ENCODE results near the gene GPNMB. TPM values are rescaled to one million over a fixed set of nuclear protein-coding genes. Genes with fewer than 3 reads are reported as not detected.

GPNMB gene
- total and polyA plus RNA-seq, 2 of the 4 experiments (the other 2 are of a cell fraction) = under 0.01 to 0.14 TPM

- Histone ChIP-seq H4K8ac (ENCODE audit: low read depth in 2 of 2, low read length in 2 of 2) (no peak overlapping the region), H3K27ac (ENCODE audit: insufficient read depth, low read length) (no peak overlapping the region), H2BK15ac (ENCODE audit: low read depth, low read length) (no peak overlapping the region), H3K56ac (ENCODE audit: extremely low read depth, insufficient read depth, low read length) (no peak overlapping the region), H3K36me3 (ENCODE audit: control insufficient read depth, insufficient read depth, low read length) (no peaks in the 10 kb centered on the region), H2AFZ (replicated peaks; ENCODE audit: low read length, poor library complexity) (no peak overlapping the region), H3K4me3 (ENCODE audit: insufficient read depth, low read depth, low read length) (no peak overlapping the region), H3K27me3 (ENCODE audit: control insufficient read depth, insufficient read depth, low read length) (peaks cover 5% of the 10 kb centered on the region), H3K9me3 (ENCODE audit: control insufficient read depth, insufficient read depth, low read length) (no peaks in the 10 kb centered on the region), H3K9me1 (ENCODE audit: insufficient read depth, low read length) (no peaks in the 10 kb centered on the region), H2AK9ac (replicated peaks; ENCODE audit: low read depth, low read length, poor library complexity) (no peak overlapping the region), H2BK120ac (ENCODE audit: low read depth, low read length) (no peak overlapping the region), H4K91ac (ENCODE audit: insufficient read depth, low read depth, low read length) (no peak overlapping the region), H4K5ac (ENCODE audit: low read depth, low read length) (no peak overlapping the region), H3K18ac (ENCODE audit: low read depth, low read length) (no peak overlapping the region), H3K14ac (replicated peaks; ENCODE audit: low read depth, low read length) (no peak overlapping the region), H2AK5ac (ENCODE audit: low read depth, low read length) (no peak overlapping the region), H2BK5ac (ENCODE audit: low read depth, low read length, poor library complexity, severe bottlenecking) (no peak overlapping the region), H2BK20ac (ENCODE audit: low read depth, low read length) (no peak overlapping the region), H3K4me2 (ENCODE audit: low read depth, low read length) (peak overlapping the region; percentile 51; the same call in 1 of the 2 replicates), H3K23ac (ENCODE audit: low read depth, low read length) (no peak overlapping the region), H3K9ac (ENCODE audit: low read depth, low read length) (no peak overlapping the region), H4K20me1 (ENCODE audit: insufficient read depth, low read length) (no peaks in the 10 kb centered on the region), H3K79me1 (ENCODE audit: low read depth in 1 of 2, low read length in 2 of 2) (no peaks in the 10 kb centered on the region), H3K4me1 (ENCODE audit: control insufficient read depth, insufficient read depth, low read length) (no peaks in the 10 kb centered on the region), H3K4ac (ENCODE audit: low read depth, low read length) (no peak overlapping the region)
- WGBS, 2 experiments (ENCODE audit: extremely low coverage in 2 of 2, insufficient read length in 1 of 2) = 83% methylated on average over 1 of the region's 9 CpGs; no CpG with 5 or more reads in 1 of the 2 experiments
- intact Hi-C loops (cut with micrococcal nuclease) (loop anchor here (5.0 kb wide), 1 partner anchor 32 kb away; no protein-coding TSS in a partner anchor), in situ Hi-C loops (cut with MboI; ENCODE audit: low sequenced_read_pairs) (no loop called here), dilution Hi-C loops (cut with HindIII; ENCODE audit: low sequenced_read_pairs, unreplicated experiment) (no loop called here)
- CTCF ChIA-PET = no interaction called here
- TF ChIP-seq ELK1 (IDR thresholded peaks at IDR 0.05; ENCODE audit: borderline replicate concordance, low read depth, low read length) (no peak), FOS (IDR thresholded peaks at IDR 0.05; ENCODE audit: low read depth, low read length) (no peak), CTCF (conservative IDR thresholded peaks at IDR 0.05; ENCODE audit: low read depth, low read length) (no peak), POLR2A (IDR thresholded peaks at IDR 0.05; ENCODE audit: low read depth, low read length) (no peak), MAZ (IDR thresholded peaks at IDR 0.05; ENCODE audit: borderline replicate concordance, low read depth, low read length) (no peak)
- ATAC-seq (ENCODE audit: low read depth) (no peak), DNase-seq (no peak)
- no TSS peak for BruUV-seq (replicated peaks)
- POLR2A ChIA-PET (ENCODE audit: unreplicated experiment) = interaction anchor here (0.6 kb wide), 1 partner anchor 8 kb away, joined by 4 read pairs; no protein-coding TSS in a partner anchor
Observed at GRCh38 chr7:23234569-23235296, 11.8 kb upstream of the GPNMB start.
